T-helper 1 cell treated with Interleukin-12 subunit alpha and Interleukin-12 subunit beta and Interleukin-4 antibody, amounts not matched to agents 30 μg/mL and 1 μg/mL, for 36 hours (primary cell): ENCODE results near the gene C2CD3.
A peak's percentile ranks its signal among the peaks of the same experiment; 100 is the strongest.

Source experiments
- H3K27ac Mint-ChIP-seq: one replicate; pipeline ENCODE4 v1.8.0; 2021; ENCODE audit warnings: mild to moderate bottlenecking, mixed read lengths
- H3K27me3 Mint-ChIP-seq: one replicate; pipeline ENCODE4 v1.8.0; 2021; ENCODE audit warnings: low read depth, mixed read lengths
- H3K36me3 Mint-ChIP-seq: one replicate; pipeline ENCODE4 v1.8.0; 2021; ENCODE audit warnings: low read depth, mixed read lengths
- H3K4me1 Mint-ChIP-seq: one replicate; pipeline ENCODE4 v1.8.0; 2021; ENCODE audit warnings: low read depth, mixed read lengths
- H3K4me3 Mint-ChIP-seq: one replicate; pipeline ENCODE4 v1.8.0; 2021; ENCODE audit warnings: mild to moderate bottlenecking, moderate library complexity, mixed read lengths
- H3K9me3 Mint-ChIP-seq: one replicate; pipeline ENCODE4 v1.8.0; 2021; ENCODE audit warnings: mixed read lengths

The C2CD3 gene

GRCh38 chr11:74044538-74044937 lies 126.3 kb downstream of the C2CD3 start:
- H3K9me3 Mint-ChIP-seq: no peaks in the 10 kb centered on the region
- no peak overlapping the region for H3K27ac Mint-ChIP-seq
- peaks cover 30% of the 10 kb centered on the region for H3K36me3 Mint-ChIP-seq
- no peaks in the 10 kb centered on the region for H3K27me3 Mint-ChIP-seq
- peaks cover 9% of the 10 kb centered on the region for H3K4me1 Mint-ChIP-seq
- no peak overlapping the region for H3K4me3 Mint-ChIP-seq

- Mint-ChIP-seq H3K27me3 (no peaks in the 10 kb centered on the region), H3K4me1 (peaks cover 9% of the 10 kb centered on the region), H3K27ac (no peak overlapping the region), H3K9me3 (no peaks in the 10 kb centered on the region), H3K4me3 (no peak overlapping the region), H3K36me3 (peaks cover 31% of the 10 kb centered on the region)
These were observed 127.4 kb downstream of the C2CD3 start for GRCh38 chr11:74043450-74043849.

GRCh38 chr11:74037309-74037708 lies 133.5 kb downstream of the C2CD3 start:
- Mint-ChIP-seq H3K36me3 (peaks cover 38% of the 10 kb centered on the region), H3K4me3 (no peak overlapping the region), H3K9me3 (no peaks in the 10 kb centered on the region), H3K27ac (no peak overlapping the region), H3K4me1 (peaks cover 9% of the 10 kb centered on the region), H3K27me3 (no peaks in the 10 kb centered on the region)

GRCh38 chr11:74035264-74035663 lies 135.5 kb downstream of the C2CD3 start:
- H3K9me3 Mint-ChIP-seq: no peaks in the 10 kb centered on the region
- H3K27ac Mint-ChIP-seq: no peak overlapping the region
- H3K4me3 Mint-ChIP-seq: no peak overlapping the region
- peaks cover 34% of the 10 kb centered on the region for H3K36me3 Mint-ChIP-seq
- H3K4me1 Mint-ChIP-seq: peaks cover 14% of the 10 kb centered on the region
- no peaks in the 10 kb centered on the region for H3K27me3 Mint-ChIP-seq

- Mint-ChIP-seq H3K4me1 (peaks cover 25% of the 10 kb centered on the region), H3K27me3 (no peaks in the 10 kb centered on the region), H3K27ac (no peak overlapping the region), H3K36me3 (peaks cover 31% of the 10 kb centered on the region), H3K9me3 (no peaks in the 10 kb centered on the region), H3K4me3 (no peak overlapping the region)
These were observed 137.8 kb downstream of the C2CD3 start for GRCh38 chr11:74033046-74033445.

- Mint-ChIP-seq H3K36me3 (peaks cover 25% of the 10 kb centered on the region), H3K4me1 (peaks cover 32% of the 10 kb centered on the region), H3K4me3 (peak overlapping the region; percentile 61), H3K27ac (peak overlapping the region; percentile 87), H3K9me3 (no peaks in the 10 kb centered on the region), H3K27me3 (no peaks in the 10 kb centered on the region)
These were observed 139.8 kb downstream of the C2CD3 start for GRCh38 chr11:74030723-74031676.

- Mint-ChIP-seq H3K27ac (peak overlapping the region; percentile 4), H3K9me3 (no peaks in the 10 kb centered on the region), H3K4me3 (no peak overlapping the region), H3K36me3 (peaks cover 27% of the 10 kb centered on the region), H3K4me1 (peaks cover 43% of the 10 kb centered on the region), H3K27me3 (no peaks in the 10 kb centered on the region)
These were observed 145.2 kb downstream of the C2CD3 start for GRCh38 chr11:74025467-74026166.

- no peaks in the 10 kb centered on the region for H3K27me3 Mint-ChIP-seq
- H3K9me3 Mint-ChIP-seq: no peaks in the 10 kb centered on the region
- H3K4me3 Mint-ChIP-seq: no peak overlapping the region
- peaks cover 35% of the 10 kb centered on the region for H3K4me1 Mint-ChIP-seq
- peak overlapping the region; percentile 61 for H3K27ac Mint-ChIP-seq
- H3K36me3 Mint-ChIP-seq: peaks cover 24% of the 10 kb centered on the region
These were observed 146.4 kb downstream of the C2CD3 start for GRCh38 chr11:74024261-74025029.

GRCh38 chr11:74023276-74023675 lies 147.5 kb downstream of the C2CD3 start:
- Mint-ChIP-seq H3K27ac (no peak overlapping the region), H3K36me3 (peaks cover 21% of the 10 kb centered on the region), H3K9me3 (no peaks in the 10 kb centered on the region), H3K4me3 (no peak overlapping the region), H3K27me3 (no peaks in the 10 kb centered on the region), H3K4me1 (peaks cover 34% of the 10 kb centered on the region)

- Mint-ChIP-seq H3K27me3 (no peaks in the 10 kb centered on the region), H3K4me1 (peaks cover 34% of the 10 kb centered on the region), H3K4me3 (no peak overlapping the region), H3K36me3 (peaks cover 20% of the 10 kb centered on the region), H3K27ac (no peak overlapping the region), H3K9me3 (no peaks in the 10 kb centered on the region)
These were observed 148.3 kb downstream of the C2CD3 start for GRCh38 chr11:74022546-74022945.

GRCh38 chr11:74021998-74022397 lies 148.8 kb downstream of the C2CD3 start:
- no peaks in the 10 kb centered on the region for H3K9me3 Mint-ChIP-seq
- no peaks in the 10 kb centered on the region for H3K27me3 Mint-ChIP-seq
- H3K36me3 Mint-ChIP-seq: peaks cover 25% of the 10 kb centered on the region
- H3K27ac Mint-ChIP-seq: no peak overlapping the region
- H3K4me3 Mint-ChIP-seq: no peak overlapping the region
- peaks cover 36% of the 10 kb centered on the region for H3K4me1 Mint-ChIP-seq

GRCh38 chr11:74020539-74020938 lies 150.3 kb downstream of the C2CD3 start:
- peaks cover 27% of the 10 kb centered on the region for H3K36me3 Mint-ChIP-seq
- peaks cover 41% of the 10 kb centered on the region for H3K4me1 Mint-ChIP-seq
- no peak overlapping the region for H3K27ac Mint-ChIP-seq
- H3K9me3 Mint-ChIP-seq: no peaks in the 10 kb centered on the region
- H3K4me3 Mint-ChIP-seq: no peak overlapping the region
- H3K27me3 Mint-ChIP-seq: no peaks in the 10 kb centered on the region

GRCh38 chr11:74019860-74020259 lies 150.9 kb downstream of the C2CD3 start:
- Mint-ChIP-seq H3K9me3 (no peaks in the 10 kb centered on the region), H3K4me1 (peaks cover 44% of the 10 kb centered on the region), H3K27me3 (no peaks in the 10 kb centered on the region), H3K36me3 (peaks cover 26% of the 10 kb centered on the region), H3K27ac (no peak overlapping the region), H3K4me3 (no peak overlapping the region)

GRCh38 chr11:74019104-74019738 lies 151.6 kb downstream of the C2CD3 start:
- Mint-ChIP-seq H3K9me3 (no peaks in the 10 kb centered on the region), H3K27me3 (no peaks in the 10 kb centered on the region), H3K4me3 (no peak overlapping the region), H3K4me1 (peaks cover 46% of the 10 kb centered on the region), H3K27ac (no peak overlapping the region), H3K36me3 (peaks cover 26% of the 10 kb centered on the region)
